IPS DF 6.9 (cell line): ENCODE results near the gene ISG20L2.

Source experiments
- DNase-seq: peaks from one replicate; pipeline ENCODE4 v3.0.0-alpha.2; 2013; ENCODE audit warnings: low read depth, low spot score
- H3K27ac ChIP-seq: one replicate; pipeline ENCODE4 v1.5.1; 2013; ENCODE audit warnings: low read length, control low read depth
- H3K27me3 ChIP-seq: 2 replicates; pipeline ENCODE4 v1.6.1; 2013; ENCODE audit warnings: mild to moderate bottlenecking, low read length; ENCODE audit not compliant: control insufficient read depth, insufficient read depth
- H3K36me3 ChIP-seq: 2 replicates; pipeline ENCODE4 v1.6.1; 2013; ENCODE audit warnings: low read length; ENCODE audit not compliant: control insufficient read depth, insufficient read depth
- H3K4me1 ChIP-seq: 2 replicates; pipeline ENCODE4 v1.6.1; 2013; ENCODE audit warnings: low read length; ENCODE audit not compliant: control insufficient read depth, insufficient read depth
- H3K4me3 ChIP-seq: 2 replicates; pipeline ENCODE4 v1.5.1; 2013; ENCODE audit warnings: mild to moderate bottlenecking, low read length
- H3K9me3 ChIP-seq: 2 replicates; pipeline ENCODE4 v1.6.1; 2013; ENCODE audit warnings: low read length, inconsistent platforms; ENCODE audit not compliant: control insufficient read depth, insufficient read depth
- WGBS: extraction: QIAGEN DNeasy Blood & Tissue Kit; methylation state at CpG from one replicate; pipeline ENCODE4 v1.1.7; 2013; ENCODE audit warnings: mixed read lengths, missing lambda C conversion rate; ENCODE audit not compliant: insufficient read length, insufficient coverage; 5-methylcytosine and 5-hydroxymethylcytosine counted together

ISG20L2 gene

DNA sequence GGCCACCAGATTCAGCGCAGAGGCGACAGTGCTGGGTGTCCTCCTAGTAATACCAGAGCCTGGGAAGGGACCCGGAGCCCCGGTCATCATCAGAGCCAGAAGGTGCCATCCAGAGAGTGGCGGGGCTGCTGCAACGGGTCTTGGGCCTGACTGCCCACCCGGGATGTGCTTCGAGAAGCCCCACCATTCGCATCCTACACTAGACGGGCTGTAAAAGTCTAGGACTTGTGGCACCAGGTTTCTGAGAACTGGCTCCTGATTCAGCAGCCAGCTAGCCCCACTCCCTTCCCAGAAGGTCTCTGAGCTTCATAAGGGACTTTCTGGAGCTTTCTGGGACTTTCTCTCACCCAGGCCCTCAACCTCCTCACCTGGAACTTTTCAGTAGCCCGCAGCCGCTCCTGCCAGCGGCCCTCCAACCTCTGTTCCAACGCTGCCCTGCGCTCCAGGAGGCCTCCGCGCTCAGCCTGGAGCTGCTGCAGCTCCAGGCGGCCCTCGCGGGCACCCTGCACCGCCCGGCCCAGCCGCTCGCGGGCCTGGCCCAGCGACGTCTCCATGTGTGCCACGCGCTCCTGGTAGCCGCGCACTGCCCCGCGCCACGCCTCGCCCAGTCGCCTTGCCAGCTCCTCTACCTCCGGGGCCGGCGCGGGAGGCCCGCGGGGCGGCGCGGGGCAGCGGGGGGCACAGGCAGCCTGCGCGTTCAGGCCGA lies 52.3 kb downstream of the ISG20L2 start:
- no peak for DNase-seq
- peaks cover 8% of the 10 kb centered on the region; the same call in 1 of the 2 replicates for H3K36me3 ChIP-seq
- H3K9me3 ChIP-seq: no peaks in the 10 kb centered on the region
- H3K27me3 ChIP-seq: no peaks in the 10 kb centered on the region
- no CpG with 5 or more reads among the region's 49 CpGs for WGBS
- no peak overlapping the region for H3K27ac ChIP-seq
- H3K4me1 ChIP-seq: peaks cover 26% of the 10 kb centered on the region
- H3K4me3 ChIP-seq: peak overlapping the region; percentile 54

- Histone ChIP-seq H3K27me3 (no peaks in the 10 kb centered on the region), H3K9me3 (no peaks in the 10 kb centered on the region), H3K4me3 (peak overlapping the region; percentile 54; the same call in 1 of the 2 replicates), H3K36me3 (peaks cover 8% of the 10 kb centered on the region; the same call in 1 of the 2 replicates), H3K27ac (no peak overlapping the region), H3K4me1 (peaks cover 27% of the 10 kb centered on the region)
- DNase-seq: no peak
- WGBS: no CpG with 5 or more reads among the region's 18 CpGs
Observed at GRCh38 chr1:156675210-156676113, 53.1 kb downstream of the ISG20L2 start.

GRCh38 chr1:156673387-156674121 lies 55.0 kb downstream of the ISG20L2 start:
- Histone ChIP-seq H3K36me3 (peaks cover 8% of the 10 kb centered on the region; the same call in 1 of the 2 replicates), H3K4me1 (peaks cover 43% of the 10 kb centered on the region), H3K4me3 (no peak overlapping the region), H3K27ac (no peak overlapping the region), H3K9me3 (no peaks in the 10 kb centered on the region), H3K27me3 (no peaks in the 10 kb centered on the region)
- peak; percentile 97 for DNase-seq
- WGBS: no CpG with 5 or more reads among the region's 8 CpGs
